ENCODE measurements around the gene FGD6.

FGD6 gene

GRCh38 chr12:95224202-95225170 is 7.2 kb upstream of the FGD6 start:
- DNase-seq (ENCODE audit: insufficient read length, low spot score) (no peak), FAIRE-seq (no peak)
- TF ChIP-seq CTCF (IDR thresholded peaks at IDR 0.05; ENCODE audit: insufficient read depth, missing control alignments) = no peak

- TF ChIP-seq CTCF (IDR thresholded peaks at IDR 0.05; ENCODE audit: insufficient read depth, missing control alignments) = no peak
- no peak for FAIRE-seq
- DNase-seq (ENCODE audit: insufficient read length, low spot score) = no peak
Observed at GRCh38 chr12:95220726-95221125, 3.5 kb upstream of the FGD6 start.

DNA sequence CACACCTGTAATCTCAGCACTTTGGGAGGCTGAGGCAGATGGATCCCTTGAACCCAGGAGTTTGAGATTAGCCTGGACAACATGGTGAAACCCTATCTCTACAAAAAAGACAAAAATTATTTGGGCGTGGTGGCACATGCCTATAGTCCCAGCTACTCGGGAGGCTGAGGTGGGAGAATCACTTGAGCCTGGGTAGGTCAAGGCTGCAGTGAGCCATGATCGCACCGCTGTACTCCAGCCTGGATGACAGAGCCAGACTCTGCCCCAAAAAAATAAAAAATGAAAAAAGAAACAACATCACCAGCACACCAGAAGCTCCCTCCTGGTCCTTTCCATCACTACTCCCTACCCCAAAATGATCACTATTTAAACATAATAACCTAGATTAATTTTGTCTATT is 2.9 kb upstream of the FGD6 start:
- no peak for TF ChIP-seq CTCF (IDR thresholded peaks at IDR 0.05; ENCODE audit: insufficient read depth, missing control alignments)
- no peak for FAIRE-seq

DNA sequence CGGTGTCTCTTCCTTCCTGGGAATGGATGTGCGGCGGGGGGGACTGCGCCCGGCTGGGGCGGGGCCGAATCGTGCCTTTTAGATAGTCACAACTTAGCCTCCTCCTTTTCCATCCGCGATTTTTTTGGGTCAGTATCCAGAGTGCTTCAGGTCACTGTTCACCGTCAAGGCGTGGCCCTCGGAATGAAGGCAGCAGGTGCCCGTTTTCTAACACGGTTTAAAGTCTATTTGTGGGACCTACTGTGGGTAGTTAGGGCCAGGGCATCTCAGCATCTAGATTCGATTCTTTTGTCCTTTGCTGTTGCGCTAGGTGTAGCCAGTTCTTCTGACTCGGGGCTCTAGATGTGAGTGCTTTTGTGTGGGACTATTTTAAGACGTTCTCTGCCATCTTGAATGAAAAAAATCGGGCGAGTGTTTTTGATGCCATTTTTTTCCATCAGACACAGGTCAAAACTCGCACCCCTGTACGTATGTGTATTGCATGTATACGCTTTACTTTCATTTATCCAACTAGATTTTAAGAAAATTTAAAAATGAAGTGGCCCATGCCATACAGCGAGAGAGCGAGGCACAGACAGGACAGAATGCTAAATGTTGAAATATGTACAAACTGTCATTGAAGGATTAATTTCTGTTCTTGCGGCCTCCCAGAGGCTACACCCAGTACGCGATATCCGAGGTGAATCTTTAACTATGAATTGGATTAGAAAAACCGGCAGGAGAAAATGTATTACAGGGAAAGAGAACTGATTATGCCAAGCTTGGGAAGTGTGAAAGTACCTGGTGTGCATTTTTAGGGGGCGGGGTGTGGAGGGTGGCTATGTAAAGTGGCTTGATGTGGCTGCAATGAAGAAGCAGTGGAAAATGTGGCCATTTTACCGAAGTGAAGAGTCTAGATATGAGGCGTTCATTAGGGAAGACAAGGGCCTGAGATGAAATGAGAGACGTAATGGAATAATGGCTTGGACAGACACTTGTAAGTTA is 1.2 kb upstream of the FGD6 start:
- no peak for TF ChIP-seq CTCF (IDR thresholded peaks at IDR 0.05; ENCODE audit: insufficient read depth, missing control alignments)
- no peak for FAIRE-seq
- no peak for DNase-seq (ENCODE audit: insufficient read length, low spot score)

More for the DNA sequence above, 2.9 kb upstream of the FGD6 start:
- no peak for DNase-seq (ENCODE audit: insufficient read length, low spot score)

DNA sequence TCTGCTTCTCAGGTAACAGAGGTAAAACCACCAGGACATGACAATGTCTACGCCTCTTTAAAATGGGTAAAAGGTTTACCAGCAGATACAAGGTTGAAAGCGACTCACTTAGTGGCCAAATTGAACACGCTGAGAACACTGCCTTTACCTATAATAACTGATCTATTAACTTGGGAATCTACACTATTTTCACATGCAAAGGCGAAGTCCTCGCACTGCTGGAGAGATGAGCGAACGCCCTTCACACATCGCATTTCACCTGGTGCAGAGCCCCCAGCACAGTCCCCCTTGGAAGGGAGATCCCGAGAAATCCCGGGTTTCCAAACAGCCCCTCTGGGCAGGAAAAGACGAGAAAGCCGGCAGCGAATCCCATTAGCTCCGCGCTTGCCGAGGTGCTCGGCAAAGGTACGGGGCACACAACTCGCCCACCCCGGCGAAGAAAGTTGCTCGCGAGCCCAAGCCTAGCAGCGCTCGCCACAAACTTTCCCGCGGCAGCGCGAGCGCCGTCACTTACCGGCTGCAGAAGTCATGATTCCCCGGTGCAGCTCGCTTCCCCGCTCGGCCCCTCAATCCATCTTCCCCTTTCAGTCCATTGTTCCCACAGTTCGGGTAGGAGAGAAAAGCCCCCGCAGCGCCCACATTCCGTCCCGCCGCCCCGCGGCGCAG is 423 bp downstream of the FGD6 start:
- TF ChIP-seq CTCF (IDR thresholded peaks at IDR 0.05; ENCODE audit: insufficient read depth, missing control alignments) = no peak
- DNase-seq (ENCODE audit: insufficient read length, low spot score) (no peak), FAIRE-seq (no peak)

DNA sequence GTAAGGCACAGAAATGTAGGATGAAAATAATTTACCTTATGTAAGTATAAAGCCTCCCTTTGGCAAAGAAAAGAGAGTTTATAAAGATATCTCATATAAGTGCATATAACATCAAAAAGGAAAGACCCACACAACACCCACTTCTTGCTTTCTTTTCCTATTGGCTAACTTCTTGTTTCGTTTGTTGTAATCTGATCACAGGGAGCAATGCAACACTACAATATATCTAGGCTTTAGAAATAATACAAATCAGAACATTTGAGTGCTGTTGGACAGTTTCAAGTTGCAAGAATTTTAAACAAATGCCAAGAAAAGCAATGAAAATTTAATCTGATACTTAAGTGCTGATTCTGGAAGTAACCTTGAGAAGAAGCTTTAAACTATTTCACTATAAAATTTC is 1.3 kb downstream of the FGD6 start:
- DNase-seq (ENCODE audit: insufficient read length, low spot score) (no peak), FAIRE-seq (no peak)
- no peak for TF ChIP-seq CTCF (IDR thresholded peaks at IDR 0.05; ENCODE audit: insufficient read depth, missing control alignments)
